PC-9 (cell line): ENCODE data around the gene FKBP1A.

Experiments
- CTCF ChIP-seq: fragments of 200-600 bp; sonication (generic); conservative IDR thresholded peaks from 2 replicates; pipeline ENCODE4 v1.6.1; 2017; ENCODE audit warnings: mixed run types, antibody characterized with exemption, mild to moderate bottlenecking, moderate library complexity
- EZH2 ChIP-seq: fragments of 200-600 bp; sonication (generic); IDR thresholded peaks from 2 replicates; pipeline ENCODE4 v1.8.0; 2017; ENCODE audit warnings: antibody characterized with exemption, low read depth

- TF ChIP-seq CTCF, result no peak
- no peak for TF ChIP-seq EZH2
These were observed 25.5 kb upstream of the FKBP1A start for GRCh38 chr20:1418350-1418749.
